HCT116 (cell line): ENCODE data around the gene FADS1. TPM values are rescaled to one million over a fixed set of nuclear protein-coding genes. Genes with fewer than 3 reads are reported as not detected.

Experiments
- ATAC-seq: fragments of 200-7000 bp; cut with Tn5 transposase; 2 replicates; pipeline ENCODE4 v1.9.1; 2020; ENCODE audit warnings: mild to moderate bottlenecking, moderate library complexity
- BruUV-seq: library from RNA; stranded (reverse); fragments of 400-500 nt; replicated peaks from 2 replicates; lab custom pipeline; 2021; lab: Mats Ljungman, UMichigan
- CTCF ChIA-PET: fragments of 300-600 bp; sonication (Branson Sonifier 250); formaldehyde crosslinking; loops from one replicate; lab custom pipeline; 2021; ENCODE audit warnings: antibody characterized with exemption; lab: Charles Lee
- POLR2A ChIA-PET: fragments of 300-600, 350-600 bp; sonication (Branson Sonifier 250); formaldehyde crosslinking; loops from one replicate; lab custom pipeline; 2021; ENCODE audit warnings: antibody characterized with exemption; lab: Charles Lee
- RAD21 ChIA-PET, 2 experiments: fragments of 300-600 bp; sonication (Branson Sonifier 250); formaldehyde crosslinking; loops; one replicate each; lab custom pipeline; 2023; ENCODE audit warnings: low total read pairs in 2 of 2; ENCODE audit not compliant: uncharacterized antibody in 2 of 2, unreplicated experiment in 2 of 2, low non-redundant PET in 1 of 2; lab: Charles Lee
- DNase-seq: peaks from one replicate; pipeline ENCODE4 v3.0.0-alpha.2; 2010; ENCODE audit warnings: low read depth, low spot score
- H2AFZ ChIP-seq: fragments of 200-600 bp; shearing (Covaris generic), sonication (generic); 2 replicates; pipeline ENCODE4 v1.6.1; 2017; ENCODE audit warnings: low read depth, mixed run types, mixed read lengths, antibody characterized with exemption, low read length; ENCODE audit not compliant: poor library complexity, severe bottlenecking
- H3K27ac ChIP-seq: 2 replicates; pipeline ENCODE4 v1.5.1; 2012; ENCODE audit warnings: low read depth, low read length
- H3K27me3 ChIP-seq: fragments of 200-600 bp; sonication (generic); 2 replicates; pipeline ENCODE4 v1.6.1; 2016; ENCODE audit warnings: mixed run types, low read length, mixed read lengths; ENCODE audit not compliant: insufficient read depth
- H3K36me3 ChIP-seq, 2 experiments: fragments of 200-500 bp in 1 of 2; fragments of 200-600 bp in 1 of 2; sonication (Bioruptor generic) in 1 of 2; sonication (generic) in 1 of 2; 2 replicates each; pipeline versions ENCODE4 v1.5.1 to v1.6.1; 2014 to 2016; ENCODE audit warnings: low read length in 2 of 2, inconsistent platforms in 1 of 2, mixed read lengths in 1 of 2, mixed run types in 1 of 2; ENCODE audit not compliant: insufficient read depth in 2 of 2, control insufficient read depth in 1 of 2
- H3K4me1 ChIP-seq, 2 experiments: fragments of 200-600 bp in 1 of 2; sonication (generic) in 1 of 2; 2 replicates each; pipeline versions ENCODE4 v1.5.1 to v1.6.1; 2012 to 2017; ENCODE audit warnings: low read length in 2 of 2, inconsistent platforms in 1 of 2, mild to moderate bottlenecking in 1 of 2, mixed read lengths in 1 of 2, mixed run types in 1 of 2, moderate library complexity in 1 of 2; ENCODE audit not compliant: insufficient read depth in 2 of 2, control insufficient read depth in 1 of 2
- H3K4me2 ChIP-seq: fragments of 200-600 bp; sonication (generic); 2 replicates; pipeline ENCODE4 v1.6.1; 2017; ENCODE audit warnings: mixed run types, low read length, mixed read lengths
- H3K4me3 ChIP-seq, 2 experiments: fragments of 200-600 bp in 1 of 2; sonication (generic) in 1 of 2; replicated peaks in 1 of 2; 2 replicates each; pipeline ENCODE4 v1.5.1; 2011 to 2016; ENCODE audit warnings: low read length in 2 of 2, control low read depth in 1 of 2, low read depth in 1 of 2, mild to moderate bottlenecking in 1 of 2, mixed read lengths in 1 of 2, mixed run types in 1 of 2
- H3K79me2 ChIP-seq: fragments of 200-600 bp; sonication (generic); 2 replicates; pipeline ENCODE4 v1.6.1; 2017; ENCODE audit warnings: mild to moderate bottlenecking, mixed run types, low read length, moderate library complexity, mixed read lengths; ENCODE audit not compliant: insufficient read depth
- H3K9ac ChIP-seq: fragments of 200-600 bp; sonication (generic); 2 replicates; pipeline ENCODE4 v1.6.1; 2016; ENCODE audit warnings: low read length, mixed read lengths
- H3K9me2 ChIP-seq: fragments of 200-600 bp; sonication (generic), shearing (Covaris generic); 2 replicates; pipeline ENCODE4 v1.6.1; 2017; ENCODE audit warnings: mixed run types, mild to moderate bottlenecking, moderate library complexity; ENCODE audit not compliant: insufficient read depth
- H3K9me3 ChIP-seq, 2 experiments: fragments of 200-500 bp in 1 of 2; fragments of 200-600 bp in 1 of 2; sonication (Bioruptor generic) in 1 of 2; sonication (generic) in 1 of 2; 2 replicates each; pipeline ENCODE4 v1.6.1; 2014 to 2017; ENCODE audit warnings: low read length in 2 of 2, mixed read lengths in 2 of 2, inconsistent platforms in 1 of 2, low read depth in 1 of 2, mild to moderate bottlenecking in 1 of 2, mixed run types in 1 of 2, moderate library complexity in 1 of 2; ENCODE audit not compliant: control insufficient read depth in 1 of 2, insufficient read depth in 1 of 2
- H4K20me1 ChIP-seq: fragments of 200-600 bp; sonication (generic), shearing (Covaris generic); 2 replicates; pipeline ENCODE4 v1.6.1; 2017; ENCODE audit warnings: mixed run types, mild to moderate bottlenecking, moderate library complexity; ENCODE audit not compliant: insufficient read depth
- CEBPB ChIP-seq: IDR thresholded peaks from 2 replicates; pipeline ENCODE4 v1.6.1; 2012; ENCODE audit warnings: low read depth
- EZH2 ChIP-seq: fragments of 200-600 bp; sonication (generic); IDR thresholded peaks from 2 replicates; pipeline ENCODE4 v1.6.1; 2017; ENCODE audit warnings: antibody characterized with exemption, mixed run types
- EZH2phosphoT487 ChIP-seq: fragments of 200-600 bp; IDR thresholded peaks from 2 replicates; pipeline ENCODE4 v1.6.1; 2018; ENCODE audit warnings: antibody characterized with exemption, borderline replicate concordance
- POLR2AphosphoS5 ChIP-seq: IDR thresholded peaks from 2 replicates; pipeline ENCODE4 v1.6.1; 2011; ENCODE audit warnings: mild to moderate bottlenecking, low read depth, low read length, moderate library complexity
- SRF ChIP-seq: IDR thresholded peaks from 2 replicates; pipeline ENCODE4 v1.6.1; 2012; ENCODE audit warnings: low read depth
- ZNF274 ChIP-seq: fragments of 200-500 bp; sonication (Bioruptor generic); IDR thresholded peaks from 2 replicates; pipeline ENCODE4 v1.6.1; 2014; ENCODE audit warnings: mild to moderate bottlenecking, low read depth, low read length, inconsistent platforms
- intact Hi-C: fragments of 100-400 bp; cut with micrococcal nuclease; formaldehyde crosslinking; loops from 2 replicates; pipeline ENCODE4 v1.10.0; 2022
- total RNA-seq: library from RNA; stranded (reverse); gene quantifications from one replicate; pipeline ENCODE4 v1.2.1, GENCODE V29; 2021; ENCODE audit not compliant: unreplicated experiment
- TF ChIP-seq, protein P1 (sequence below): IDR thresholded peaks from 2 replicates; pipeline ENCODE4 v1.6.1; 2011; ENCODE audit warnings: mild to moderate bottlenecking, low read length, moderate library complexity; ENCODE audit not compliant: insufficient replicate concordance; ENCODE audit errors: extremely low read depth
- TF ChIP-seq, protein P2 (sequence below), 3 experiments: fragments of 200-600 bp in 1 of 3; sonication (generic) in 1 of 3; IDR thresholded peaks in 2 of 3; conservative IDR thresholded peaks in 1 of 3; 2 replicates each; pipeline ENCODE4 v1.5.1; 2012 to 2017; ENCODE audit warnings: low read depth in 2 of 3, low read length in 2 of 3, antibody characterized with exemption in 1 of 3, borderline replicate concordance in 1 of 3, control low read depth in 1 of 3, mild to moderate bottlenecking in 1 of 3, mixed read lengths in 1 of 3, mixed run types in 1 of 3, moderate library complexity in 1 of 3; ENCODE audit not compliant: insufficient read depth in 1 of 3
- TF ChIP-seq, protein P3 (sequence below): IDR thresholded peaks from 2 replicates; pipeline ENCODE4 v1.6.1; 2012

The FADS1 gene
- total RNA-seq, 1 experiment from 2014 or later: 56.6 TPM

DNA sequence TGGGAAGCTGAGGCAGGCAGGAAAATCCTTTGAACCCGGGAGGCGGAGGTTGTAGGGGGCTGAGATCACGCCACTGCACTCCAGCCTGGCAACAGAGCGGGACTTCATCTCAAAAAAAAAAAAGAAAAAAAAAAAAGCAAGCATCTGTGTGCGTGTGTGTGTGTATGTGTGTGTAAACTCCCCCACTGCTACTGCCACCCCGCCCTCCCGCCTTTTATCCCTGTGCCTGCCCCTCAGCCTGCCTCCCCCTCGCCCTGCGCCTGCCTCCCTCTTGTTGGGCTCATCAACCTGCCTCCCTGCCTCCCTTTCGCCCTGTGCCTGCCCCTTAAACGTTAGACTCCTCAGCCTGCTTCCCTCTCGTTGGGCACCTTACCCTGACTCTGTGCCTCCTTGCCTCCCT is 42.4 kb downstream of the FADS1 start:
- DNase-seq (no peak), ATAC-seq (no peak)
- Histone ChIP-seq H3K36me3 (peaks cover 0 to 7% of the 10 kb centered on the region in 2 experiments; a peak in 1 of 4 replicates), H2AFZ (no peak overlapping the region), H3K9me2 (no peaks in the 10 kb centered on the region), H3K4me1 (peaks cover 10 to 18% of the 10 kb centered on the region in 2 experiments), H3K79me2 (no peaks in the 10 kb centered on the region), H3K4me3 (no peak overlapping the region), H3K9ac (no peak overlapping the region), H3K4me2 (no peak overlapping the region), H4K20me1 (no peaks in the 10 kb centered on the region), H3K27me3 (no peaks in the 10 kb centered on the region), H3K27ac (no peak overlapping the region), H3K9me3 (no peaks in the 10 kb centered on the region)
- RAD21 ChIA-PET: no interaction called here
- POLR2A ChIA-PET: no interaction called here
- intact Hi-C loops: no loop called here
- TF ChIP-seq, protein P1, sequence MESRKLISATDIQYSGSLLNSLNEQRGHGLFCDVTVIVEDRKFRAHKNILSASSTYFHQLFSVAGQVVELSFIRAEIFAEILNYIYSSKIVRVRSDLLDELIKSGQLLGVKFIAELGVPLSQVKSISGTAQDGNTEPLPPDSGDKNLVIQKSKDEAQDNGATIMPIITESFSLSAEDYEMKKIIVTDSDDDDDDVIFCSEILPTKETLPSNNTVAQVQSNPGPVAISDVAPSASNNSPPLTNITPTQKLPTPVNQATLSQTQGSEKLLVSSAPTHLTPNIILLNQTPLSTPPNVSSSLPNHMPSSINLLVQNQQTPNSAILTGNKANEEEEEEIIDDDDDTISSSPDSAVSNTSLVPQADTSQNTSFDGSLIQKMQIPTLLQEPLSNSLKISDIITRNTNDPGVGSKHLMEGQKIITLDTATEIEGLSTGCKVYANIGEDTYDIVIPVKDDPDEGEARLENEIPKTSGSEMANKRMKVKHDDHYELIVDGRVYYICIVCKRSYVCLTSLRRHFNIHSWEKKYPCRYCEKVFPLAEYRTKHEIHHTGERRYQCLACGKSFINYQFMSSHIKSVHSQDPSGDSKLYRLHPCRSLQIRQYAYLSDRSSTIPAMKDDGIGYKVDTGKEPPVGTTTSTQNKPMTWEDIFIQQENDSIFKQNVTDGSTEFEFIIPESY: no peak
- no peak for TF ChIP-seq SRF
- TF ChIP-seq POLR2AphosphoS5: no peak
- no peak for TF ChIP-seq CEBPB
- TF ChIP-seq, protein P2, sequence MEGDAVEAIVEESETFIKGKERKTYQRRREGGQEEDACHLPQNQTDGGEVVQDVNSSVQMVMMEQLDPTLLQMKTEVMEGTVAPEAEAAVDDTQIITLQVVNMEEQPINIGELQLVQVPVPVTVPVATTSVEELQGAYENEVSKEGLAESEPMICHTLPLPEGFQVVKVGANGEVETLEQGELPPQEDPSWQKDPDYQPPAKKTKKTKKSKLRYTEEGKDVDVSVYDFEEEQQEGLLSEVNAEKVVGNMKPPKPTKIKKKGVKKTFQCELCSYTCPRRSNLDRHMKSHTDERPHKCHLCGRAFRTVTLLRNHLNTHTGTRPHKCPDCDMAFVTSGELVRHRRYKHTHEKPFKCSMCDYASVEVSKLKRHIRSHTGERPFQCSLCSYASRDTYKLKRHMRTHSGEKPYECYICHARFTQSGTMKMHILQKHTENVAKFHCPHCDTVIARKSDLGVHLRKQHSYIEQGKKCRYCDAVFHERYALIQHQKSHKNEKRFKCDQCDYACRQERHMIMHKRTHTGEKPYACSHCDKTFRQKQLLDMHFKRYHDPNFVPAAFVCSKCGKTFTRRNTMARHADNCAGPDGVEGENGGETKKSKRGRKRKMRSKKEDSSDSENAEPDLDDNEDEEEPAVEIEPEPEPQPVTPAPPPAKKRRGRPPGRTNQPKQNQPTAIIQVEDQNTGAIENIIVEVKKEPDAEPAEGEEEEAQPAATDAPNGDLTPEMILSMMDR (IDR thresholded peaks at IDR 0.05 in 2 of 3, conservative IDR thresholded peaks at IDR 0.05 in 1 of 3; ENCODE audit: borderline replicate concordance in 1 of 3, insufficient read depth in 1 of 3, low read depth in 2 of 3, low read length in 2 of 3): no peak
- no peak for TF ChIP-seq ZNF274
- TF ChIP-seq, protein P3, sequence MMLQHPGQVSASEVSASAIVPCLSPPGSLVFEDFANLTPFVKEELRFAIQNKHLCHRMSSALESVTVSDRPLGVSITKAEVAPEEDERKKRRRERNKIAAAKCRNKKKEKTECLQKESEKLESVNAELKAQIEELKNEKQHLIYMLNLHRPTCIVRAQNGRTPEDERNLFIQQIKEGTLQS: no peak
- no peak for TF ChIP-seq EZH2phosphoT487
- no peak for TF ChIP-seq EZH2
- CTCF ChIA-PET: no interaction called here
- no TSS peak for BruUV-seq
